A375 (cell line): Measurements from ENCODE around the gene EIF3L. TPM values are rescaled to one million over a fixed set of nuclear protein-coding genes. Genes with fewer than 3 reads are reported as not detected.

Experiments
- small RNA-seq: library from RNA; depleted of rRNA; stranded (forward); fragments of <200 nt; gene quantifications from one replicate; pipeline ENCODE3, GENCODE V24; 2014
- total RNA-seq: library from RNA; depleted of rRNA; stranded (reverse); fragments of >200 nt; shearing (Covaris generic); gene quantifications from 2 replicates; pipeline ENCODE4 v1.2.3, GENCODE V29; 2014; rRNA removed

The EIF3L gene
- 429 and 461 TPM in 2 replicates for total RNA-seq

DNA sequence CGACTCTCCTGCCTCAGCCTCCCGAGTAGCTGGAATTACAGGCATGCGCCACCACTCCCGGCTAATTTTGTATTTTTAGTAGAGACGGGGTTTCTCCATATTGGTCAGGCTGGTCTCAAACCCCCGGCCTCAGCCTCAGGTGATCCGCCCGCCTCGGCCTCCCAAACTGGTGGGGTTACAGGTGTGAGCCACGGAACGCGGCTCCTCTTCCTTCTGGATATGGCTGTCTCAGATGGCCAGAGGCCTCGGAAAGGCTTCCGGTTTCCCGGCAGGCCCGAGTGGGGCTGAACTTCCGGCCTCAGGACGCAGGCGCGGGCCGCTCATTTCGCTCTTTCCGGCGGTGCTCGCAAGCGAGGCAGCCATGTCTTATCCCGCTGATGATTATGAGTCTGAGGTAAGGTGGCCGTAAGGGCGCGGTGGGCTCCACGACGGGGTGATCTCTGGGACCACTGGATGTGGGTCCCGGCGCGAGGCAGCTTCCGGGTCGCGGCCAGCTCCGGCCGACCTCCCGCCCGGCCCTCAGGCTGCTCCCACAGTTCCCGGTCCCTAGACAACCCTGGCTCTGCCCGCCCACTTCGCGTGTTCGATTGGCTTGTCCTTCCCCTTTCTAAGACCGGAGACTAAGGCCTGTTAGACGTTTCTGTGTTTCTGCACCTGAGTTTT, at the start of gene EIF3L:
Gene EIF3L, plus strand, starts transcription at position 331 of the 663 bp plus-strand sequence. Its CDS starts 31 bp downstream, at position 362.

DNA sequence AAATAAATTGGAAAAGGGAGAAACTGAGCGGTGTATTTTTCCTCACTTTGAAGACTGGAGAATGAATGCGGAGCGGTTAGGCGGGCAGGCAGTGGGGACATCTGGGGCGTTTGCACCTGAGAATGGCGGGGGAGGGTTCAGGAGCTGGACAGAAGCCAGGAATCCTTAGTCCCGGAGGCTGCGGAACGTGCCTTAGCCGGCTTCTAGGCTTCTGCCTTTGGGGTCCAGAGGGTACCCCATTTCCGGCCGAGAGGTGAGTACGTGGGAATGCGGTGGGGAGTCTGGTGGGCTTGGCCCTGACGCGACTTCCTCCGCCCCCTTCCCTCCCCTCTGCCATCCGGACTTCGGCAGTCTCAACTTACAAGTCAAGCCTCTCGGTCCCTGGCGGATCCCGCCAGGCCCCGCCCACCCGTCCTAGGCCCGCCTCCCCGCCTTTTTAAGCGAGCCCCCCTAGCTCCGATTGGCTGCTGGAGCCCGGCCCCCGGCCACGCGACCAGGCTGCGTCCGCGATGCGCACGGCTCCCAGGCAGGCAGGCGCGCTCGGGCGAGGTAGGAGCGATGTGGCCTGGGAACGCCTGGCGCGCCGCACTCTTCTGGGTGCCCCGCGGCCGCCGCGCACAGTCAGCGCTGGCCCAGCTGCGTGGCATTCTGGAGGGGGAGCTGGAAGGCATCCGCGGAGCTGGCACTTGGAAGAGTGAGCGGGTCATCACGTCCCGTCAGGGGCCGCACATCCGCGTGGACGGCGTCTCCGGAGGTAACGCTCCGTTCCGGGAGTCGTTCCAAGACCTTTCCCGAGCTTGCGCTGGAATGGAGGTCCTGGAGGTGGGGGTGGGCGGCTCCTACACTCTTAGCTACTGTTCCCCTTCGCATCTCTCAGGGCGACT, 41.6 kb upstream of the EIF3L start, which contains the start of gene GCAT:
Gene GCAT, plus strand, starts transcription at position 525 of the 884 bp plus-strand sequence. Its CDS starts 34 bp downstream, at position 559.

DNA sequence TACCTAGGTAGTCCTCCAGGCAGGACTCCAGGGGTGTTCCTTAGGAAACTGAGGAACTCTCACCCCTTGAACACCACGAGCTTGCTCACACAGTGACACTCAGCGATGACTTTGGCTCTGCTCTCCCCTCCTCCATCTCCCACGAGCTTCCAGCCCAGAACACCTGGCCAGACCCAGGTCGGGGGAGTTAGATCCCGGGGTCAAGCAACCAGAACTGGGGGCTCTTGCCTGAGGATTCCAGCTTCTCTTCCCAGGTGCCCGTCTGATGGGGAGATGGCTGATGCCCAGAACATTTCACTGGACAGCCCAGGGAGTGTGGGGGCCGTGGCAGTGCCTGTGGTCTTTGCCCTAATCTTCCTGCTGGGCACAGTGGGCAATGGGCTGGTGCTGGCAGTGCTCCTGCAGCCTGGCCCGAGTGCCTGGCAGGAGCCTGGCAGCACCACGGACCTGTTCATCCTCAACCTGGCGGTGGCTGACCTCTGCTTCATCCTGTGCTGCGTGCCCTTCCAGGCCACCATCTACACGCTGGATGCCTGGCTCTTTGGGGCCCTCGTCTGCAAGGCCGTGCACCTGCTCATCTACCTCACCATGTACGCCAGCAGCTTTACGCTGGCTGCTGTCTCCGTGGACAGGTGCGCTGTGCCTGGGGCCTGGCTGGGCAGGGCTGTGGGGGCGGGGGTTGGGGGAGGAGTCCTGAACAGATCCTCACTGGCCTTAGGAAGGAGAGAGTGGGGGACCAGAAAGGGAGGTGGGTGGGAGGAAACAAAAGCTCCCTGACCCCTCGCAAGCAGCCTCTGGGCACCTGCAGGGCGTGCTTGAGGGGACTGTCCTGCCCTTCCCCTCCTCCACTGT, 25.9 kb upstream of the EIF3L start, which contains the start of gene GALR3:
Gene GALR3, plus strand, starts transcription at position 249 of the 852 bp plus-strand sequence. Its CDS starts 25 bp downstream, at position 274.

DNA sequence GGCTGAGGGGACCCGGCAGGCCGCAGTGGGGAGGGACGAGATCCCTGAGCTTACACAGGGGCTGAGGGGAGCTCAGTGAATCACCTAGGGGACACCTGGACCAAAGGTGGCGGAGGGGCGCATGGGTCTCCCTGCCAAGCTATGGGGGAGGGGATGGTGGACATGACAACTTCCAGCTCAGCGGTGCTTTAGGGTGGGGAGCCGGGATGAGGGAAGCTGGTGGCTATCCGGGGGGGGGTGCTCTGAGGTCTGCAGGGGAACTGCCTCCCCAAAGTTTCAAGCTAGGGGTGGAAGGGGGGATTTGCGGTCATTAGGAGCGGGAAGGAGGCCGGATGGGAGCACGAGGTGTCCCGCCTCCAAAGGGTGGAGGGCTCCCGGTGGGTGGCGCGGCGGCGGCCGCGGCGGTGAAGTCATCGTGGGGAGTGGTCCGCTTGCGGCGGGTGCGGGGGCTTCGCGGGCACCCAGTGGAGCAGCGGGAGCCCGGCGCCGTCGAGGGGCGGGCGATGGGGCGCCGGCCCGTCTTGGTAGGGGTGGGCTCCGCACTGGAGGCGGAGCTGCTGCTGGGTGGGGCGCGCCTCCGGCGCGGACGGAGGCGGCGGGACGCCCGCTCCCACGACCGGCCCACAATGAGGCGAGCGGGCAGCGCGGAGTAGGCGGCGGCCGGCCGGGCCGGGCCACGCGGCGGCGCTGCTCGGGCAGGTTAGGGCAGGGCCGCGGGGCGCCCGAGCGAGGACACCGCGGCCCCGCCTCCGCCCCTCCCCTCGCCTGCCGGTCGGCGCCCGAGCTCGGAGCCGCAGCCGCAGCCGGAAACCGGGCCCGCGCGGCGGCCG, 56.5 kb downstream of the EIF3L start, which contains the start of gene MICALL1:
Gene MICALL1, plus strand, starts transcription at position 764 of the 830 bp plus-strand sequence. CDS start 126 bp downstream, outside the sequence.

Small RNAs within 50 kb of the gene (small RNA-seq; reads per million reads assigned to genes)
- gene MIR659 = 0.17 reads per million

Other genes starting within 250 kb of the EIF3L start
- gene GGA1, start 240.6 kb upstream of the EIF3L start, total RNA-seq = 73.5 and 73.7 TPM in 2 replicates
- 11.0 and 14.9 TPM in 2 replicates for gene SH3BP1, start 209.8 kb upstream of the EIF3L start, total RNA-seq
- gene PDXP, start 190.7 kb upstream of the EIF3L start, total RNA-seq = 29.7 and 30.5 TPM in 2 replicates
- 1,695 and 1,774 TPM in 2 replicates for gene LGALS1, start 173.8 kb upstream of the EIF3L start, total RNA-seq
- 52.5 and 60.5 TPM in 2 replicates for gene NOL12, start 163.1 kb upstream of the EIF3L start, total RNA-seq
- 114 and 118 TPM in 2 replicates for gene TRIOBP, start 152.4 kb upstream of the EIF3L start, total RNA-seq
- gene GCAT, start 41.5 kb upstream of the EIF3L start, total RNA-seq = 14.6 and 17.4 TPM in 2 replicates
- not detected in 2 replicates for gene GALR3, start 26.0 kb upstream of the EIF3L start, total RNA-seq
- 43.5 and 50.7 TPM in 2 replicates for gene ANKRD54, start 5.1 kb upstream of the EIF3L start, total RNA-seq
- gene MICALL1, start 56.9 kb downstream of the EIF3L start, total RNA-seq = 56.4 and 64.6 TPM in 2 replicates
- gene C22orf23, start 104.2 kb downstream of the EIF3L start, total RNA-seq = 1.0 TPM in 1 of 2 replicates, not detected in the other
- 484 and 496 TPM in 2 replicates for gene POLR2F, start 104.3 kb downstream of the EIF3L start, total RNA-seq
- gene SOX10, start 135.1 kb downstream of the EIF3L start, total RNA-seq = 240 and 303 TPM in 2 replicates
- gene PICK1, start 208.0 kb downstream of the EIF3L start, total RNA-seq = 30.3 and 33.0 TPM in 2 replicates
- gene SLC16A8, start 234.8 kb downstream of the EIF3L start, total RNA-seq = not detected in 2 replicates